Stimulated activated CD8-positive, alpha-beta memory T cell treated with anti-CD3 and anti-CD28 coated beads, Interleukin-12 subunit alpha, Interleukin-12 subunit beta, amount 100 ng/mL, for 24 hours (primary cell): ENCODE results near the gene ZFHX3.
"Not testable (repeated sequence)": the region's sequence is repeated elsewhere in the genome, so short reads cannot be mapped to it uniquely, and the experiment has no call there.

Source experiments
- DNase-seq: peaks from one replicate; pipeline ENCODE4 v3.0.0-alpha.2; 2020; ENCODE audit errors: extremely low read depth

The ZFHX3 gene

DNA sequence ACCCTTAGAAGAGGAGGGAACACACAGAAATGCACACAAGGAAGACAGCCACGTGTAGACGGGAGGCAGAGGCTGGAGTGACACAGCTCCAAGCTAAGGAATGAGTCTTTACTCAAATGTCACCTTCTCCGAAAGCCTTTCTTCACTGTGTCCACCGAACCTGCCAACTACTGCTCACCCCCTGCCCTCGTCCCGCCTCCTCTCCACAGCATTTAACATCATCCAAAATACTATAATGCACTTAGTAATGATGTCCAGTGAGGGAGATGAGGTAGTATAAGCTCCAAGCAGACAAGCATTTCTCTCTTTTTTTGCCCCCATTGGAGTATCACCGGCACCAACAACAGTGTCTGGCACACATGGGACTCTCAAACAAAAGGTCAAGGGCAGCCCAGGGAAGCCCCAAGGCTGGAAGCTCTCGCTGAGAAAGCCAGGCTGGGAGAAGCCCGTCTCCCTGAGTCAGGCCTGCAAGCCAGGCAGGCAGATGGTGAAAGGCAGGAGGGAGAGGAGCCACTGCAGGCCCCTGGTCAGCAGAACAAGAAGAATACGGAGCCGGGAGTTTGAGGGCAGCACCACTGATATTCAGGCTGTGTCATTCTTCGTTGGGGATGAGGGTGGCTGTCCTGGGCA is 25.9 kb downstream of the ZFHX3 start:
- no peak for DNase-seq

DNA sequence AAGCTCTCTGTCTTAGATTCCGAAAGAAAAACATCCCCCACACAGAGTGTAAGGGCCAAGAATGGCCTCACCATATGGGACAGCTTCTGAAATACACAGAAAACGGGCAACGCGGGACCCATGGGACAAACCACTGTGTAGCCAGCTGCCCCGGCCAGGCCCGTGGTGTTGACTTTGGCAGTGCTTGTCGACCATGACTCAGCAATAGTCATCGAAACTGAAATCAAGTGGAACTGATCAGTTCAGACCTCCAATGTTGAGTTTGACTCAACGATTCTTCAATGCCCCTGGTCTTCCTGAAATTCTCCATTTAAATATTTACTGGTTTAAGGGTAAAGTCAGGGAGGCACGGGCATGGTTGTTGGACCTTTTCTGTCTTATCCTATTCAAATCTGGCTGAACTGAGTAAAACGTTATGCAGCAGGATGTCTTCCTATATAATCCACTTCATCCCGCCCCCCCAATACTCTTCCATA is 27.5 kb downstream of the ZFHX3 start:
- DNase-seq, result no peak

- DNase-seq, result no peak
Observed at GRCh38 chr16:73019457-73020362, 28.2 kb downstream of the ZFHX3 start.

GRCh38 chr16:73018821-73019456 is 29.0 kb downstream of the ZFHX3 start:
- DNase-seq, result no peak

GRCh38 chr16:73017321-73017720 is 30.6 kb downstream of the ZFHX3 start:
- DNase-seq, result no peak

GRCh38 chr16:73016488-73016830 is 31.5 kb downstream of the ZFHX3 start:
- DNase-seq, result no peak

DNA sequence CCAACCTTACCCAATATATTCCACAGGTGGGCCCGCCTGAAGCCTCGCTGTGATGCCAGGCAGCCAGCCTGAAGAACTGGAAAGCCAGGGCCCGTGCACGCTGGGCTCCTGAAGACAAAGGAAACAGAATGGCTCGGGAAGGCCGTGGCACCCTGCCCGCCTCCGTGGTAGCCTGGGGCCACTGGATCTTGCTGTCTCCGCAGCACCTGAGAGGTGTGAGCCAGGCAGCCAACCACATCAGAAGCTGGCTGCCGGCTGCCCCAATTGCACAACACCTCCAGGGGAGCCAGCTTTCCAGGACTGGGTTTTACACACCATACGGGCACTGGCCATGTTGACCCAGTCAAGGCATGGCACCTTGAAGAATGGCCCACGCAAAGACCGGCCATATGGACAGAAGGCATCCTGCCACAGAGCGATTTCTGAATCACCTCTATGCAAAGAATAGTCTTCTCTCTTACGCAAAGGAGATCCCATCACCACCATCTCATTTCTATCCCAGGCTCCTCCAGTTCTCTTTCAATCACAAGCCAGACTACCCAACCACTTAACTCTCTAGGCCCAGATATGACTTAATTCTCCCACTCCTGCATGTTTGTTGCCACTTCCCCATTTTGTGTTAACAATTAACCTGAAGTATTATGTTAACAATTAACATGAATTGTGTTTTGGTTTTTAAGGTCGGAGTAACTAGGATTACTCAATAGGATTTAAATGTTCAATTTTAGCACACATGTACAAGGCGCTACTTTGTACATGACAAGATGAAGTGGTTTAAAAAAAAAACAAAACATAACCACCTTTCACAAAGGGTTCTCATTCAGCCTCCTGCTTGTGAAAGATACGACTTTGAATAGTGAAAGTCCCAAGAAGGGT is 32.1 kb downstream of the ZFHX3 start:
- DNase-seq, result no peak

DNA sequence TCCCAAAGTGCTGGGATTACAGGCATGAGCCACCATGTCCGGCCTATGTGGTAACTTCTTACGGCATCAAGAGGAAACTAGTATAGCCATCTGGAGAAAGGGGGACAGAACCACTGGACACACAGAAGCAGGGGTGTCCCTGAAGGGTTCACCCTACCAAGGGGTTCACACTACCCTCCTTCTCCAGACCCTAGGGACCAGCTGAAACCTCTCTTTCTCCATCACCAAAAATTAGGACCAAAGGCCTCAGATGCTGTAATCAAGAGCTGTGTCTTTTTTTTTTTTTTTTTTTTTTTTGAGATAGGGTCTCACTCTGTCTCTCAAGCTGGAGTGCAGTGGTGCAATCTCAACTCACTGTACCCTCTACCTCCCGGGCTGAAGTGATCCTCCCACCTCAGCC is 33.2 kb downstream of the ZFHX3 start:
- no peak for DNase-seq

- no peak for DNase-seq
Observed at GRCh38 chr16:73013974-73014373, 34.0 kb downstream of the ZFHX3 start.

DNA sequence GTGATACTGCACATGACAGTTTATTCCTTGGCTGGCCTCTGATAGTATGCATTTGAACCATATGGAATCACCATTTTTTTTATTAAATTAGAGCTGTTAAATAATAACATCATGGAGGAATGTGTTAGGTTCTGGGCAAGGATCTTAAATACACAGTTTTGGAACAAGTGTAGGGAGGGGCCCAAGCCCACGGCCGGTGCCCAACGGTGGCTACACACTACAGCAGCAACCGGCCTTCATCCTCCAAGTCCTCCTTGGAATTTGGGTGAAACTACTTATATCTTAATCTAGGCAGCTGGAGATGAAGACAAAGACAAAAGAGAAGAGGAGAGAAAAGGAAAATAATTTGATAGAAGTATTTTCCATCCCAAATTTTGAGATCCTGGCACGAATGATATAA is 35.6 kb downstream of the ZFHX3 start:
- no peak for DNase-seq

GRCh38 chr16:73011926-73012325 is 36.0 kb downstream of the ZFHX3 start:
- DNase-seq, result no peak

DNA sequence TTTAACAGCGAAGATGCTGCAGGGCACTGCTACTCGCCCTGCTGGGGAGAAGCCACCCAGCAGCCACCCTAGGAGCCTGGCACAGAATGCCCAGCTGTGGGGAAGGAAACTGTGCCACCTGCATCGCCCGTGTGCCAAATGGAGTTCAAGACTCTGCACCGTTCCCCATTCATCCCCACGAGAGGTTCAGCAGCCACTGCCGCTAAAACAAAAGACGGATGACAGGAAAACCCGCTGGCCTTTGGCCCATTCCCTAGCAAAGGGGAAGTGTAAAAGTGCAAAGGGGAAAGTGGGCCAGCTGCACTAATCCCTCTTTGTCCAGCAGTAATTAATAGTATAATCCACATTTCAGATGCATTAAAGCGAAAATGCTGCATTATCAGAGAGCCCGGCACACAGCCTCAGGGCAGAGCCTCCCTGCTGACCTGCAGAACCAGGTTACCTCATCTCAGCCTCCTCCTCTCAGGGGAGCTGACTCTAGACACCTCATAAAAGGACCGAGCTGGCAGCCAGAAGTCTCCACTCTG is 37.7 kb downstream of the ZFHX3 start:
- DNase-seq, result no peak

GRCh38 chr16:73009710-73010109 is 38.2 kb downstream of the ZFHX3 start:
- not testable (repeated sequence) for DNase-seq

DNA sequence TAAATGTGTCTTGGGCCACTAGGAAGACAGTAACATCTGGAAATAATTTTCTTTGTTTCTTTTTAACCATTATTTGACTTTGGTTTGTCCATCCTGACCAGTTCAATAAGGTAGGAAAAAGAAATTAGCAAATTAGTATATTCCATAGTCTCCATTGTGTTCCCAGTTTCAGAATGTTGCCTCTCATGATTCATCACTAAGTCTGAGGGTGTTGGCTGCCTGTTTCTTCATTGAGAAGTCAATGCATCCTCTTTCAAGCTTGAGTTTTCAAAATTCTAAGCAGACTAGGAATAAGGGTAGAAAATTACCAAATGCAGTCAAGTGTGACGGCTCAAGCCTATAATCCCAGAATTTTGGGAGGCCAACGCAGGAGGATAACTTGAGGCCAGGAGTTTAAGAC is 41.9 kb downstream of the ZFHX3 start:
- DNase-seq, result no peak

- DNase-seq, result no peak
Observed at GRCh38 chr16:73002866-73003265, 45.1 kb downstream of the ZFHX3 start.

DNA sequence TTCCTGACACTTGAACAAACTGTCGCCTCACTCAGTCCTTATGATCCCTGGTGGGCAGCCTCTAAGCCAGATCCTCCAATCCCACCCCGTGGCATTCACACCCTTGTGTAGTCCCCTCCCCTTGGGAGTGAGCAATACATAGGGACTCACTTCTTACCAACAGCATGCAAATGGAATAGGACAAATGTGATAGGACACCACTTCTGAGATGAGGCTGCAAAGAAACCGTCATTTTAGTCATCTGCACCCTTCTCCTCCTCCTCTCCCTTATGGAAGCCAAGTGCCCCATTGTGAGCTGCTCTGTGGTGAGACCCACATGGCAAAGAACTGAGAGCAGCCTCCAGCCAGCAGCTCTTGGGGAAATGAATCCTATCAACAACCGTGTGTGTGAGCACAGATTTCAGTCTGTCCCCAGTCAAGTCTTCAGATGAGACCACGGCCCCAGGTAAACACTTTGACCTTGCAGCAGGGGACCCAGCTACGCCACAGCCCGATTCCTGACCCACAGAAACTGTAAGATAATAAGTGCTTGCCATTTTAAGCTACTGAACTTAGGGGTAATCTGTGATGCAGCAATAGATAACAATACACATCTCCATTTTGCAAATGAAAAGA is 46.9 kb downstream of the ZFHX3 start:
- no peak for DNase-seq

DNA sequence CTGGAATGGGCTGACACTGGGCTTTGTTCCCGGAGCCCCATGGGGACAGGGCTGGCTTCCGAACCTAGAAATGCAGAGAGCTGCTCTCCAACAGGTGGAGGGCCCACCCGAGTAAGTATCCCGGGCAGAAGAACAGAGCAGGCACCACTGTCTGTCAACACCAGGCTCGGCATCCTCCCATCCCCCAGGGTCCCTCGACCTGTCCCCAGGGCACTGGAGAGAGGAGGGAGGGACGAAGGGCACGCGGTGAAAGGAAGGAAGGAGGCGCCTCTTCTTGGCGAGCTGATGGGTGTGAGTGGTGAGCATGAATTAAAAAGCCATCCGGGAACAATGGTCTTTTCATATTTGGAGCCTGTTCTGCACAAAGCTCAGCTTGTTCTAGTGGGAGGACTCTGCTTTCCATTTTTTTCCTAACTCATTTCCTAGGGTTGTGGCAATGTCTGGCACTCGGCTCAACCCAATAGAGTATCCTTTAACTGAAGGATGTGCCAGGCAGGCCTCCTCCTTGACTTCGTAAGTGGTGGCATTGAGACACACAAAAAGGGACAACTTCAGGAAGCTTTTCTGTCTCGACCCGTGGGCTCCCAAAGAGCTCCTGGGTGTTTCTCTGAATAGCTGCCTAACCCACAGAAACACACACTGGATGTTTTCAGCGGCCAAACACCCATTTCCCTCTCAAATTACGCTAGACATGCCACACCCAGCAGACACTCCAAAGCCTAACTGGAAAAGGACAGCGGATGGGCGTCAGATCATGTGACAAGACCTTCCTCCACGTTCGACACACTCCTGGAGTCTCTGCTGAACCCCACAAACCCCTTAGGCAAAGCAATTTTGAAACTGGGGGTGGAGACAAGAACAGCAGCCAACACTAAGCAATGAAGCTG is 47.7 kb downstream of the ZFHX3 start:
- no peak for DNase-seq

- no peak for DNase-seq
Observed at GRCh38 chr16:72999541-73000019, 48.3 kb downstream of the ZFHX3 start.

DNA sequence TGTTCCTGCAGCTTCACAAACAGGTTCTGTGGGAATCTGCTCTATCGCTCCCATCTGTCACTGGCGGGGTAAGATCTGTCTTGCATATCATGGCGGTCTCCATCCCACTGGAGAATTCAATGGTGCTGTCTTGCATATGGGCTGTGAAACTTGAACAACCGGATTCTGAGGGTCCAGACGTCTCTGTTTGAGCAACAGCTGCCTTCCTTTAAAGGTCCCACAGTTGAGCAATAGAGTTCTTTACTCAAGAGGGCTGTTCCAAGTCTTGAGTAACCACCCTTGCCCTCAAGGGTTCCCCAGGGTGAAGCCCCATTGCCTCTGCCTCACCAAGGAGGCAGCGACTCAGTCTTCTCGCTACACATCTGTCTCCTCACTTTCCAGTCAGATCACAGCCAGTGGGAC is 50.8 kb downstream of the ZFHX3 start:
- no peak for DNase-seq
